ENCODE results near the gene DRGX. TPM values are rescaled to one million over a fixed set of nuclear protein-coding genes. Genes with fewer than 3 reads are reported as not detected.

DRGX gene
- not detected for total RNA-seq

GRCh38 chr10:49395741-49396665 lies at the start of gene DRGX:
TSS of gene DRGX (minus strand) at chr10:49396089. CDS start at chr10:49395440, 649 bp downstream.

Other genes starting within 250 kb of the DRGX start
- gene TMEM273, start 207.7 kb downstream of the DRGX start, total RNA-seq = 10 to 100 TPM; 17.3 to 20.3 TPM
- gene C10orf71, start 96.9 kb downstream of the DRGX start, total RNA-seq = not detected
- gene ERCC6, start 143.0 kb upstream of the DRGX start, total RNA-seq = 10 to 100 TPM; 25.7 to 30.8 TPM
- gene SLC18A3, start 214.2 kb upstream of the DRGX start, total RNA-seq = not detected
- not detected for gene CHAT, start 217.9 kb upstream of the DRGX start, total RNA-seq

Data from activated naive CD4-positive, alpha-beta T cell treated with anti-CD3 and anti-CD28 coated beads, Interleukin-2, amount 10 ng/mL, durations not matched to agents 5 hours and 36 hours (primary cell).